Panc1 (cell line): Measurements from ENCODE around the gene MTF1. TPM values are rescaled to one million over a fixed set of nuclear protein-coding genes. Genes with fewer than 3 reads are reported as not detected.

Experiments
- ATAC-seq: fragments of 200-7000 bp; cut with Tn5 transposase; 2 replicates; pipeline ENCODE4 v1.9.1; 2020; ENCODE audit warnings: mild to moderate bottlenecking, moderate library complexity
- BruUV-seq: library from RNA; stranded (reverse); fragments of 400-500 nt; replicated peaks from 2 replicates; lab custom pipeline; 2021; lab: Mats Ljungman, UMichigan
- CTCF ChIA-PET: fragments of 300-600 bp; sonication (Branson Sonifier 250); formaldehyde crosslinking; loops from one replicate; lab custom pipeline; 2022; ENCODE audit warnings: antibody characterized with exemption; lab: Charles Lee
- POLR2A ChIA-PET: fragments of 300-600 bp; sonication (Branson Sonifier 250); formaldehyde crosslinking; loops from one replicate; lab custom pipeline; 2022; ENCODE audit warnings: antibody characterized with exemption; lab: Charles Lee
- DNase-seq: peaks from one replicate; pipeline ENCODE4 v3.0.0-alpha.2; 2010; ENCODE audit warnings: low read depth, low spot score
- H3K27ac ChIP-seq: 2 replicates; pipeline ENCODE4 v1.5.1; 2011; ENCODE audit warnings: mild to moderate bottlenecking, low read length, inconsistent platforms
- H3K27me3 ChIP-seq: fragments of 200-500 bp; sonication (Bioruptor generic); 2 replicates; pipeline ENCODE4 v1.6.0; 2014; ENCODE audit warnings: low read length, inconsistent platforms; ENCODE audit not compliant: control insufficient read depth, insufficient read depth
- H3K36me3 ChIP-seq: fragments of 200-500 bp; sonication (Bioruptor generic); 2 replicates; pipeline ENCODE4 v1.5.1; 2014; ENCODE audit warnings: inconsistent platforms, mild to moderate bottlenecking, low read length, moderate library complexity; ENCODE audit not compliant: control insufficient read depth, insufficient read depth
- H3K4me1 ChIP-seq: 2 replicates; pipeline ENCODE4 v1.5.1; 2011; ENCODE audit warnings: inconsistent platforms, mild to moderate bottlenecking, low read length, moderate library complexity; ENCODE audit not compliant: control insufficient read depth, insufficient read depth
- H3K4me3 ChIP-seq, 2 experiments: 2 replicates each; pipeline ENCODE4 v1.5.1; 2011 to 2012; ENCODE audit warnings: low read depth in 2 of 2, low read length in 2 of 2, mild to moderate bottlenecking in 2 of 2, inconsistent platforms in 1 of 2, moderate library complexity in 1 of 2
- H3K9me3 ChIP-seq: fragments of 200-500 bp; sonication (Bioruptor generic); 2 replicates; pipeline ENCODE4 v1.5.1; 2014; ENCODE audit warnings: low read depth, mild to moderate bottlenecking, inconsistent platforms, low read length, moderate library complexity; ENCODE audit not compliant: control insufficient read depth, insufficient read depth
- CTCF ChIP-seq: fragments of 450-650 bp; IDR thresholded peaks from 2 replicates; pipeline ENCODE4 v1.5.1; 2017; ENCODE audit warnings: mild to moderate bottlenecking
- POLR2AphosphoS5 ChIP-seq: IDR thresholded peaks from 2 replicates; pipeline ENCODE4 v1.6.1; 2012; ENCODE audit warnings: mild to moderate bottlenecking, low read depth, low read length, moderate library complexity
- SIN3A ChIP-seq: IDR thresholded peaks from 2 replicates; pipeline ENCODE4 v1.6.1; 2012; ENCODE audit warnings: low read depth, mild to moderate bottlenecking, low read length, moderate library complexity, borderline replicate concordance; ENCODE audit not compliant: insufficient read depth
- TCF7L2 ChIP-seq: IDR thresholded peaks from 2 replicates; pipeline ENCODE4 v1.6.1; 2011; ENCODE audit warnings: mild to moderate bottlenecking, low read depth, low read length, inconsistent platforms
- in situ Hi-C: cut with HindIII; loops from 2 replicates; pipeline ENCODE4 v1.10.0; 2016; ENCODE audit warnings: low sequenced_read_pairs, low pct_unique_long_range_greater_than_20kb
- intact Hi-C: fragments of 100-400 bp; cut with micrococcal nuclease; formaldehyde crosslinking; loops from one replicate; pipeline ENCODE4 v1.10.0; 2022; ENCODE audit not compliant: unreplicated experiment
- total RNA-seq: library from RNA; stranded (reverse); gene quantifications from one replicate; pipeline ENCODE4 v1.2.1, GENCODE V29; 2021; ENCODE audit not compliant: unreplicated experiment
- TF ChIP-seq, protein P1 (sequence below), 2 experiments: IDR thresholded peaks; 2 replicates each; pipeline ENCODE4 v1.6.1; 2011 to 2012; ENCODE audit warnings: low read depth in 2 of 2, control low read depth in 1 of 2, low read length in 1 of 2, mild to moderate bottlenecking in 1 of 2, moderate library complexity in 1 of 2; ENCODE audit not compliant: insufficient read depth in 1 of 2

MTF1 gene
- total RNA-seq, 1 experiment from 2014 or later, result 26.2 TPM

- no TSS peak for BruUV-seq
- intact Hi-C loops, result loop anchor here (10.0 kb wide), 1 partner anchor 81 kb away; no protein-coding TSS in a partner anchor
- Histone ChIP-seq H3K4me1 (no peaks in the 10 kb centered on the region), H3K9me3 (no peaks in the 10 kb centered on the region), H3K4me3 (no peak overlapping the region), H3K36me3 (no peaks in the 10 kb centered on the region), H3K27ac (no peak overlapping the region), H3K27me3 (no peaks in the 10 kb centered on the region)
- DNase-seq (no peak), ATAC-seq (no peak)
- CTCF ChIA-PET, result interaction anchor here (0.7 kb wide), 1 partner anchor 34 kb away, joined by 5 read pairs; the partner anchor contains the start of gene MTF1
- in situ Hi-C loops, result no loop called here
- POLR2A ChIA-PET, result no interaction called here
- TF ChIP-seq SIN3A (no peak), POLR2AphosphoS5 (no peak), TCF7L2 (no peak), CTCF (no peak)
These were observed 34.3 kb upstream of the MTF1 start for GRCh38 chr1:37893673-37894072.

DNA sequence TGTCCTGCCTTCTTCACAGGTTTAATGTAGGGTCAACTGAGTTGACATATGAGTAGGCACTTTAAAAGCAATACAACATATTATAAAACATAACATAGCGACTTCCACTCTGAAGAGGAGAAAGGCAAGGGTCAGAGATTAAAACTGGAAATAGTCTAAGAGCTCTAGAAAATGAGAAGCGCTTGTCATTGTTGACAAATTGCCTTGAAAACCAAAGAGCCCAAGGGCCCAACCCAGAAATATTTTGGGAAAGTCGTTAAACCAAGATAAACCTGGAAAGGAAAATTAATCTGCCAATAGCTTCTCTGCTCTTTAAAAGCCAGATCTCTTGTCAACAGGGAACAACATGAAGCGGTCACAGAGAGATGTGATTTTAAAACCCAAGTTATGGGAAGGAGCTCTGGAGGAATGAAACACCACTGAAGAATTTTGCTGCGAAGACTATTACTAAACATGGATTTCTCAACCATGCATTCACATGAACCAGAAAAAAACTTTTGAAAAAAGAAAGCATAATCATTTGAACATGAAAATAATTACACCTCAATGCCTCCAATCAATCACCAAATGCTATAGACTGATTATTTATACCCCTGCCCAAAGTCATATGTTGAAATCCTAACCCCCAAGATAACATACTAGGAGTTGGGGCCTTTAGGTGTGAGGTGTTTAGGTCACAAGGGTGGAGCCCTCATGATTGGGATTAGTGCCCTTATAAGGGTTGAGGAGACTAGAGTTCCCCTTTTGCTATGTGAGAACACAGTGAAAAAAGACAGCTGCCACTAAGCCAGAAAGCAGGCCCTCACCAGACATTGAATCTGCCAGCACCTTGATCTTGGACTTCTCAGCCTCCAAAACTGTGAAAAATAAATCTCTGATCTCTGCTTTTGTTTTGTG, 33.0 kb upstream of the MTF1 start:
- no TSS peak for BruUV-seq
- H3K27me3 ChIP-seq, result no peaks in the 10 kb centered on the region
- no peak for ATAC-seq
- H3K36me3 ChIP-seq, result no peaks in the 10 kb centered on the region
- H3K4me3 ChIP-seq, result no peak overlapping the region
- no peaks in the 10 kb centered on the region for H3K4me1 ChIP-seq
- TF ChIP-seq POLR2AphosphoS5, result no peak
- no peak for TF ChIP-seq SIN3A
- no peak for TF ChIP-seq TCF7L2
- TF ChIP-seq, protein P1, sequence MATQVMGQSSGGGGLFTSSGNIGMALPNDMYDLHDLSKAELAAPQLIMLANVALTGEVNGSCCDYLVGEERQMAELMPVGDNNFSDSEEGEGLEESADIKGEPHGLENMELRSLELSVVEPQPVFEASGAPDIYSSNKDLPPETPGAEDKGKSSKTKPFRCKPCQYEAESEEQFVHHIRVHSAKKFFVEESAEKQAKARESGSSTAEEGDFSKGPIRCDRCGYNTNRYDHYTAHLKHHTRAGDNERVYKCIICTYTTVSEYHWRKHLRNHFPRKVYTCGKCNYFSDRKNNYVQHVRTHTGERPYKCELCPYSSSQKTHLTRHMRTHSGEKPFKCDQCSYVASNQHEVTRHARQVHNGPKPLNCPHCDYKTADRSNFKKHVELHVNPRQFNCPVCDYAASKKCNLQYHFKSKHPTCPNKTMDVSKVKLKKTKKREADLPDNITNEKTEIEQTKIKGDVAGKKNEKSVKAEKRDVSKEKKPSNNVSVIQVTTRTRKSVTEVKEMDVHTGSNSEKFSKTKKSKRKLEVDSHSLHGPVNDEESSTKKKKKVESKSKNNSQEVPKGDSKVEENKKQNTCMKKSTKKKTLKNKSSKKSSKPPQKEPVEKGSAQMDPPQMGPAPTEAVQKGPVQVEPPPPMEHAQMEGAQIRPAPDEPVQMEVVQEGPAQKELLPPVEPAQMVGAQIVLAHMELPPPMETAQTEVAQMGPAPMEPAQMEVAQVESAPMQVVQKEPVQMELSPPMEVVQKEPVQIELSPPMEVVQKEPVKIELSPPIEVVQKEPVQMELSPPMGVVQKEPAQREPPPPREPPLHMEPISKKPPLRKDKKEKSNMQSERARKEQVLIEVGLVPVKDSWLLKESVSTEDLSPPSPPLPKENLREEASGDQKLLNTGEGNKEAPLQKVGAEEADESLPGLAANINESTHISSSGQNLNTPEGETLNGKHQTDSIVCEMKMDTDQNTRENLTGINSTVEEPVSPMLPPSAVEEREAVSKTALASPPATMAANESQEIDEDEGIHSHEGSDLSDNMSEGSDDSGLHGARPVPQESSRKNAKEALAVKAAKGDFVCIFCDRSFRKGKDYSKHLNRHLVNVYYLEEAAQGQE (IDR thresholded peaks at IDR 0.05; ENCODE audit: insufficient read depth in 1 of 2, low read depth in 2 of 2, low read length in 1 of 2), result no peak
- no peak for TF ChIP-seq CTCF
- ChIA-PET POLR2A (no interaction called here), CTCF (no interaction called here)
- intact Hi-C loops (loop anchor here (10.0 kb wide), 1 partner anchor 82 kb away; no protein-coding TSS in a partner anchor), in situ Hi-C loops (no loop called here)
- no peaks in the 10 kb centered on the region for H3K9me3 ChIP-seq
- H3K27ac ChIP-seq, result no peak overlapping the region
- no peak for DNase-seq
